Gastrocnemius medialis (tissue), 4 donors: ENCODE data around the gene ADAM19.

Experiments
- CTCF ChIP-seq, 5 experiments: fragments of 450-650 bp in 3 of 5; fragments of 200-600 bp in 2 of 5; sonication (generic) in 2 of 5; IDR thresholded peaks in 4 of 5; conservative IDR thresholded peaks in 1 of 5; 1 replicate in 4 of 5; 2 replicates in 1 of 5; pipeline ENCODE4 v1.5.1; 2016 to 2019; ENCODE audit warnings: antibody characterized with exemption in 5 of 5, mild to moderate bottlenecking in 3 of 5, moderate library complexity in 3 of 5
- POLR2A ChIP-seq, 2 donors: fragments of 450-650 bp; IDR thresholded peaks; one replicate each; pipeline ENCODE4 v1.6.1; 2017; ENCODE audit warnings: antibody characterized with exemption in 2 of 2, mild to moderate bottlenecking in 2 of 2, moderate library complexity in 2 of 2

GRCh38 chr5:157613385-157614245 lies 38.0 kb upstream of the ADAM19 start:
- no peak for TF ChIP-seq CTCF (IDR thresholded peaks at IDR 0.05 in 4 of 5, conservative IDR thresholded peaks at IDR 0.05 in 1 of 5)
- TF ChIP-seq POLR2A (IDR thresholded peaks at IDR 0.05), result no peak
